T-helper 22 cell (primary cell): Measurements from ENCODE around the gene SLC34A3.

Experiments used
- DNase-seq: peaks from one replicate; pipeline ENCODE4 v3.0.0-alpha.2; 2020; ENCODE audit warnings: low read depth

Gene SLC34A3

DNA sequence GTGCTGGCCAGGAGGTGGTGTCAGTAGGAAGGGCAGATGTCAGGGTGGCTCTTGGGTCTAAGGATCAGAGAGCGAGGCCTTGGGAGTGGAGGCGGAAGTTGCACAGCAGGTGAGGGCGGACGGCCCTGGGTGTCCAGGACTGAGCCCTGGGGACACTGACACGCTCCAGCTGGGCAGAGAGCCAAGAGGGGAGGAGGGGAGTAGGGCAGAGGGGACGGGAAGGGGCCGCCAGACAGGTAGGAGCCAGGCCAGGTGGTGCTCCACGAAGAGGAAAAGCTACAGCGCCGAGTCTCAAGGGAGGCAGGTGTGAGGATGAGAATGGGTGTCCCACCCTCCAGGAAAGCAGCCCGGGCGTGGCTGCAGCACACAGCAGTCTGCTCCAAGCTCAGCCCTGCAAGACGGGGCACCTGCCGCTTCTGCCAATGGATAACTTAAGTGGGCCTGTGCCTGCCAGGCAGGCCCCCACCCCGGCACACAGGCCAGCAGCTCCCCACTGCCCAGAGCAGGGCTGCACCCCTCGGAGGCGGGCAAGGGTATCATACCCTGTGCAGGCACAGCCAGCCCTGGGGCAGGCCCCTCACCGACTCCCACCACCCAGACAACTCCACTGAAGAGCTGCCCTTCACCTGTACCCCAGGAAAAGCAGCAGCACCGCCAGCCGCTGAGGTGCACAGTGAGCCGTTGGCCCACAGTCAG, 35.0 kb upstream of the SLC34A3 start:
- DNase-seq, result no peak

DNA sequence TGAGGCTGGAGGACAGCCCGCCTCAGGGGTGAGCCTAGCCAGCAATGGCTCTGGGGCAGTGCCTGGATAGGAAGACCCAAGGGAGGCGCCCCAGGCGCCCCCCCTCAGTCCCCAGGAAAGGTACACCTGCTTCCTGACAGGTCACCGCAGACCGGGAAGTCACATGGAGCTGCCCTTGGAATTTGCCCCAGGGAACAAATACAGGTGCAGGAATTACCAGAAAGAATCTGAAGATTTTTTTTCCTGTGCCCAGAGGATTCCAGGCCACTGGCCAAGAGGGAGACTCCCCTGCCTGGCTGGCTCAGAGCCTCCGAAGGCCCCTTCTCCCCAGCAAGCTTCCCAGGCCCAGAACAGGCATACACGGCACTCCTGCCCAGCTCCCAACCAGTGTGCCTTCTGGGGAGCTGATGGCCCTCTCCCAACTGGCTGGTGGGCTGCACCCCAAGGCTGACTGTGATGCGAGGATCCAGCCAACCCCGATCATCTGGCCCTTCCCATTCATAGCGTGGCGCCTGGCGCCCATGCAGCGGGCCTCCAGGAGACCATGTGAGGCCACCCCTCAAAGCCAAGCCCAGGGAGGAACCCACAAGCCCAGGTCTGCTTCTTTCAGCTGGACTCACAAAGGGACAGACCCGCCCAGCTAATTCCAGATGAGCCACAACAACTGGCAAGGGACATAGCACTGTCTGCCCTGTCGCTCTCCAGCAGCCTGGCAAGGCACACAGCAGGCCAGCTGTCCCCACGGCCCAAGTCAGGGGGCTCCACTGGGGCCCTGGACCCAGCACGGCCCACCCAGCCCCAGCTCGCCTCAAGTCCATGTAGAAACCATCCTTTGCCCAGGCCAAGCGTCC, 32.4 kb upstream of the SLC34A3 start:
- no peak for DNase-seq

DNA sequence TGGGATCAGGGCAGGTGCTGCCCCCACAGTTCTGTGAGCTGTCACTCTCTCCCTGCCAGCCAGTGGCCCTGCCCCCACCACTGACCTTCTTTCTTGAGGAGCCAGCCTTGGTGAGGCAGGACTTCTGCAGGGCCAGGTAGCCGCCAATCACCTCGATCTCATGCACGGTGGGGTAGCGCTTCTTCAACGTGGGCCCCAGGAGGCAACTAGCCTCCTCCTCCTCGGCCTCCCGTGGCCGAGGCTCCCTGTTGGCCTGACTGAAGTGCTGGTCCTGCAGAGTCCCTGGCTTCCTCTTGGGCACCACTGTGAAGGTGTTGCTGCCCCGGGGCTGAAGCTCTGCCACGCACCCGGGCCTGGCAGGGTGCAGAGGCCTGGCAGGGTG, 31.8 kb upstream of the SLC34A3 start:
- DNase-seq, result no peak

DNA sequence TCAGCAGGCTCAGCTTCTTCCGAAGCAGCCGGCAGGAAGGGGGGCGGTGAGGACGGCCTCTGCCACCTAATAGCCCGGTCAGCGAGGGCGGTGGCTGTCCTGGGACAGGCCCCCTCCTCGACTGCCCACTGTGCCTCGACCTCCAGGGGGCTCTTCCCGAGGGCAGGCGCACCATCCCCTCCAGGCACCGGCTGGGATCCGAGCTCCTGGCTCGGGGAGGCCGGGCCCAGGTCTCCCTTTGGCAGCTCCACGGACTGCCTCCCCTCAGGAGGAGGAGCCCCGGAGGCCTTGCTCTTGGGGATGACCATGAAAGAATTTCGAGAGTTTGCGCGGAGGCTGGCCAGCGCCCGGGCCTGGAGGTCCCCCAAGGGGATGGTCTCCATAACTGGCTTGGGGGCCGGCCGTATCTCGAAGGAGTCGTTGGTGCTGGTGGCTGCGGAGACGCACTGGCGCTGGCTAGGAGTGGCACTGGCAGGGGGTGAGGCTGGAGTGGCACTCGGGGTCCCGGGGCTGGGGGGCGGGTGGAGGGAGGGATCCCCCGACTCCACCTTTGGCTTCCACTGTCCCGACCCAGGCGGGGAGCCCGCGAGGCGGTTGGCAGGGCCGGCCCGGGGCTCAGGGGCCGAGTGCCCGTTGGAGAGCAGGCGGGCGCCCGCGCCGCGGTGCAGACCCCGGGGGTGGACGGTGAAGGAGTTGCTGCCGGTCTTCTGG, 31.1 kb upstream of the SLC34A3 start:
- no peak for DNase-seq

DNA sequence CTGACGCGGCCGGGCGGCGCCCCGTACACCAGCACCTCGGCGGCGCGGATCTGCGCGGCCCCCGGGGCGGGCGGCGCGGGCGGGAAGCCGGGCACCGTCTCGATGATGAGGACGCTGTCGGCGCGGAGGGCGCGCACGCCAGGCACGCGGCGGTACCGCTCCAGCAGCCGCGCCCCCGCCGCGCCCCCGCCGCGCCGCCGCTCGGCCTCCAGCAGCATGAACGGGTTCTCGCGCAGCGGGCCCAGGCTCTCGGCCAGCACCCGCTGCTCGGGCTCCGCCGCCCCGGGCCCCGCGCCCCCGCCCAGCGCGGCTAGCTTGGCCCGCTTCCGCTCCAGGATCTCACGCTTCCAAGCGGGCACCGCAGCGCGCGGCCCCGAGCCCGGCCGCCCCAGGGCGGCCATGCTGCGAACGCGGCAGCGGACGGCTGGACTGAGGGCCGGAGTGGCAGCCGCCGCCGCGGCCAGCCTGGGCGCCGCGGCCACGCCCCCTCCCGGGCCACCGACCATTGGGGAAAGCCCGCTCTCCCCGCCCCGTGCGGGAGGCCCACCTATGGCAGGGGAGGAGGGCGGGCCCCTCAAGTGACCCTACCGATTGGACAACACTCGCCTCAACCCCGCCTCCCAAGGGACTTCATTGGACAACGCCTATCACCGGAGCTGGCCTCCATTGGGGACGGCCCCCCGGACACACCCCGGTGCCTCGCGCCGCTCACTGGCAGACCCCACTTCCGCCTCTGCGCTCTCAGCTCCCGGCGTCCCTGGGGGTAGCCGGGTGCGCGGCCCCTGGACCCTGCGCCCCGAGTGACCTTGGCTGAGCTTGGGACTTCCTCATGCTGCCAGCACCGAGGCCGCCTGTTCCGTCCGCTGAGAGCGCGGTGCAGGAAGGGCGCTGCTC, 30.1 kb upstream of the SLC34A3 start, which contains the start of gene TPRN:
TPRN (minus strand) TSS at position 431 of the 894 bp plus-strand sequence; CDS start at position 401, 30 bp downstream.
- DNase-seq, result peak; percentile 98

DNA sequence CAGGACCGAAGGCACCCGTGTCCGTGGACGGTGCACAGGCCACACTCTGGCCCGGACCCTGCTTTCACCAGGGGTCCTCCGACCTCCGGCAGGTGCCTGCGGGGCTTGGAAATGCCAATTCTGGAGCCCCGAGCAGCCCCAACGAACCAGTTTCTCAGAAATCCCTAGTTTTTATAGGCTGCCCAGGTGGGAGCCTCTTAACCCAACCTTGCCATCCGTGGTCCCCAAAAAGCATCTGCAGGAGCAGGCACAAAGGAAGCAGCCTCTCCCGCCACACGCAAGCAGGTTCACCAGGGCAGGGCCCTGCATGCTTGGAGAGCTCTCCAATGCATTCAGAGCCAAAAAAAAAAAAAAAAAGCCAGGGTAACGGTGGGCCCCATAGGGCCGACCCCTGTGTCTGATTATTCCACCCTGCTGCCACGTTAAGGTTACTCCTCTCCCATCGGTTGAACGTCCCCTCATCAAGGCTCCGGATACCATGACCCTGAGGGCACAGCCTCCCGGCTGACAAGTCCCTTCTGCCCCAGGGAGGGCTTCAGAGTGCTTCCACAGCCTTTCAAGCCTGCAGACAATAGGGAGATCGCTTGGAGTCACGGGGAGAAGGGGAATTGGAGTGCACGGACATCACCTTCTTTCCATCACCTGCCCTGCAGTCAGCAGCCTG, 29.4 kb upstream of the SLC34A3 start:
- DNase-seq, result no peak

DNA sequence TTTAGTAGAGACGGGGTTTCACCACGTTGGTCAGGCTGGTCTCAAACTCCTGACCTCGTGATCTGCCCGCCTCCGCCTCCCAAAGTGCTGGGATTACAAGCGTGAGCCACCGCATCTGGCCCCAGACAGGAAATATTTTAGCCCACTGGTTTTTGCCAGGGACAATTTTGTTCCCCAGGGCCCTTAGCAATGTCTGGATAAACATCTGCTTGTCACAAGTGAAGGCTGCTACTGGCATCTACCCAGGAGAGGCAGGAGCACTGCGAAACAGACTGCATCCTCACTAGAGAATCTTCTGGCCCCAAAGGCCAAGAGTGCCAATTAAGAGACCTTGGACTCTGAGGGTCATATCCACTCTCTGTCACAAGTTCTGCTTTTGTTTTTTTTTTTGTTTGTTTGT, 27.7 kb upstream of the SLC34A3 start:
- no peak for DNase-seq

DNA sequence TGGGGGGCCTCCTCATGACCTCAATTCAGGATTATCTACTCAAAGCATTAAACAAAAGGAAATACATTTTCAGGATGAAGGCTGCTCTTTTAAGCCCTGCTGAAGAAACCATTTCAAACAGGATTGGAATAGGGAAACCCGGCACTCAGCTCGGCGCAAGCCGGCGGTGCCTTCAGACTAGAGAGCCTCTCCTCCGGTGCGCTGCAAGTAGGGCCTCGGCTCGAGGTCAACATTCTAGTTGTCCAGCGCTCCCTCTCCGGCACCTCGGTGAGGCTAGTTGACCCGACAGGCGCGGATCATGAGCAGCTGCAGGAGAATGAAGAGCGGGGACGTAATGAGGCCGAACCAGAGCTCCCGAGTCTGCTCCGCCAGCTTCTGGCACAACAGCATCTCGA, 26.0 kb upstream of the SLC34A3 start:
- no peak for DNase-seq

DNA sequence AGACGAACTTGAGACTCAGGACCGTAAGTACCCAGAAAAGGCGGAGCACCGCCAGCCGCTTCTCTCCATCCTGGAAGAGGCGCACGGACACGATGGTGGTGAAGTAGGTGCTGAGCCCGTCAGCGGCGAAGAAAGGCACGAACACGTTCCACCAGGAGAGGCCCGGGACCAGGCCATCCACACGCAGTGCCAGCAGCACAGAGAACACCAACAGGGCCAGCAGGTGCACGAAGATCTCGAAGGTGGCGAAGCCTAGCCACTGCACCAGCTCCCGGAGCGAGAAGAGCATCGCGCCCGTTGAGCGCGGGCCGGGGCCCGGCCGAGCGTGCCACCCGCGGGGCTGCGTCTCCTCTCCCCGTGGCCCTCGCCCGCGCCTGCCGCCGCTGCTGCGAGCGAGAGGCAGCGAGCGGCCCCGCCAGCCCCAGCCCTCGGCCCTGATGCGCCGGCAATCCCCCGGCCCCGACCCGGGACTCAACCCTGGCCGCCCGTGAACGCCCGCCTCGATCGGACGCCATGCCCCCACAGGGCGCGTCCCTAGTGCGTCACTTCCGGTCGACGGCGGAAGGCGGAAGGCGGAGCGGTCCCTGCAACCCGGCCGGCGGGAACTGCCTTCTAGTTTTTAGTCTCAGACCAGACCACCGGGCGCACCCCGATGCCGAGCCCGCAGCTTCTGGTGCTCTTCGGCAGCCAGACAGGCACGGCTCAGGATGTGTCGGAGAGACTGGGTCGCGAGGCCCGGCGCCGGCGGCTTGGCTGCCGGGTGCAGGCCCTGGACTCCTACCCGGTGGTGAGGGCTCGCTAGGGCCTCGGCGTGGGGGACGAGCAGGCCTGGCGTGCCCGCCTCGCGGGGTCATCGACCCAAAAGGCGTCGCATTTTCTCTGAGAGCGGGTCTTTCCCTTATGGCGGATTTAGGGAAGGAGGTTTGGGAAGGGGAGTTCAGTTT, 25.3 kb upstream of the SLC34A3 start, which contains the start of the genes NDOR1 and TMEM203:
NDOR1 (plus strand) TSS at position 575 of the 944 bp plus-strand sequence; CDS start at position 653, 78 bp downstream.
TMEM203 (minus strand) TSS at position 523 of the 944 bp plus-strand sequence; CDS start at position 289, 234 bp downstream.
- peak; percentile 90 for DNase-seq

DNA sequence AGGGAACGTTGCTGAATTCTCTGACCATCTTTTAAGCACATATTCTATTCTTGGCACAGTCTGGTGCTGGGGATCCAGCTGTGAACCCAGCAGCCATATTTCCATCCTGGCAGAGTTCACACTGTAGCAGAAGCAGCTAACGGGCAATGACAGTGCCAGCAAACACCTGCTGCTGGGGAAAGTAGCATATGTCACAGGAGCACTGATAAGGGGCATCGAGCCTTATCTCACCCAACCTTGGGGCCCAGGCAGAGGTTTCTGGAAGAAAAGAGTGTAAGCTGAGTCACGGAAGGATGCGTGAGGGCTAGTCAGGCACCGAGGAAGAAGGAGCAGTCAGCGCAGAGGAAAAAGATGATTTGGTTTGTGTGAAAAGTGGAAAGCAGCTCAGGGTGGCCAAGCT, 24.1 kb upstream of the SLC34A3 start:
- no peak for DNase-seq

DNA sequence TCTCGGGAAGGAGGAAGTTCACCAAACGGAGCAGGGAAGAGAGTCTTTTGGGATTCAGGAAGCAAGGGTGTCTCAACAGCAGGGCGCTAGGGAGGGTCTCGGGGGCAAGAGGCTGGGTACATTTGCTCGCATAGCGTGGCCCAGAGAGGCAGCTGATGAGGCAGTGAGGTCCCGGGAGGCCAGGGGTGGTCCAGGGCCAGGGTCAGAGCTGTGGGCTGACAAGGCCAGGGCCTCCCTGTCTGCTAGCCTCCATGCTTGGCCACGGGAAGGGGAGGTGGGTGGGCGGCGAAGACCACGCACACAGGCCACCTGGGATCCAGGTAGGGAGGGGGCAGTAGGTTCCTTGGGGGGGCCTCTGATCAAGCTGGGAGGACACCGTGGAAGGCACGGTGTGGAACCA, 19.2 kb upstream of the SLC34A3 start:
- DNase-seq, result no peak

DNA sequence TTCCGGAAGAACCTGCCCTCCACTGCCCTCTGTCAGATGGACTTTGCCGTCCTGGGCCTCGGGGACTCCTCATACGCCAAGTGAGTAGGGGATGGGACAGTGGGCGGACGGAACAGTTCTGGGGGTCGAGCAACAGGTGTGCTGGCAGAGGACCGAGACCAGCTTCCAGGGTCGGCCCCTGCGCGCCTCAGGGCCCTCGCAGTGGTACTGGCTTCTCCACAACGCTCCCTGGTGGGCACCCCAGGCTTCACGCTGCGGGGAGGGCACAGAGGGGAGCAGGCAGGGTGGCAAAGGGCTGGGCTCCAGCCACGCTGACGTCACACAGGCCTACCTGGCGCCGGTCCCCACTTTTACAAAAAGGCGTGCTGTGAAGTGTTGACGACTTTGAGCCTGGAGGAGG, 18.2 kb upstream of the SLC34A3 start:
- DNase-seq, result no peak

DNA sequence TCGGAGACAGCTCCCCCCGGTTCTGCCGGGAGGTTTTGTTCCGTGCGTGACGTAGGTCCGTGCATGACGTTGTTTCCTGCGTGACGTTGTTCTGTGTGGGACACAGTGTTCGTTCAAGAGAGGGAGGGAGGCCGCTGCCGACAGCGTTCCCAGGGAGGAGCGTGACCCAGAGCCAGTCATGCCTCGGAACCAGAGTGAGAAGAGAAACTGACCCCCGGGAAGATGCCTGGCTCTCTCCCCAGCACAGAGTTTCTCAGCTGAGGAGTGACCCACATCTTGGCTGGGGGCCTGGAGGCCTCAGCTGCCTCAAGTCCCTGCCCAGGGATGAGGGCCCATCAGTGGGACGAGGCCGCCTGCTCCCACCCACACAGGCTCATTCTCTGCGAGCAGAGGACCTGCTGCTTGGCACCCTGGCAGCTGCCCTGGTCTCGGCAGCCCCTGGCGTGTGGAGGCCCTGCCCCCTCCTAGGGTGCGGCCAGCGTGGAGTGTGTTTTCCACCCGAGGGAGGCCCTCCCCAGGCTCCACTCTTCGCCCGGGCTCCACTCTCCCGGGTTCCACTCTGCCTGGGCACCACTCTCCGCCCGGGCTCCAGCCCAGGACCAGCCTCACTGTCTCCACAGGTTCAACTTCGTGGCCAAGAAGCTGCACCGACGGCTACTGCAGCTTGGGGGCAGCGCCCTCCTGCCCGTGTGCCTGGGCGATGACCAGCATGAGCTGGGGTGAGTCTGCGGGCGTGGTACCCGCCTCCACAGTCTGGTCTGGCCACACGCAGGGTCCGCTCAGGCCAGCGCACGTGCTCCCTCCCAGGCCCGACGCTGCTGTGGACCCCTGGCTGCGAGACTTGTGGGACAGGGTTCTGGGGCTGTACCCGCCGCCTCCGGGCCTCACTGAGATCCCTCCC, 17.3 kb upstream of the SLC34A3 start:
- no peak for DNase-seq

DNA sequence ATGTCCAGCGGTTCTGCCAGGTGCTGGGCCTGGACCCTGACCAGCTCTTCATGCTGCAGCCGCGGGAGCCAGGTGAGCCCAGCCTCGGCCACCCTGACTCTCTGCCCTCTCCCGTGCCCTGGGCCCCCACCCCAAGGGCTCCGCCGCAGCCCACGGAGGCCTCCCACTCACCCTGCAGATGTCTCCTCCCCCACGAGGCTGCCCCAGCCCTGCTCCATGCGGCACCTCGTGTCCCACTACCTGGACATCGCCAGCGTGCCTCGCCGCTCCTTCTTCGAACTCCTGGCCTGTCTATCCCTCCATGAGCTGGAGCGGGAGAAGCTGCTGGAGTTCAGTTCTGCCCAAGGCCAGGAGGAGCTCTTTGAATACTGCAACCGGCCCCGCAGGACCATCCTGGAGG, 16.1 kb upstream of the SLC34A3 start:
- DNase-seq, result no peak

DNA sequence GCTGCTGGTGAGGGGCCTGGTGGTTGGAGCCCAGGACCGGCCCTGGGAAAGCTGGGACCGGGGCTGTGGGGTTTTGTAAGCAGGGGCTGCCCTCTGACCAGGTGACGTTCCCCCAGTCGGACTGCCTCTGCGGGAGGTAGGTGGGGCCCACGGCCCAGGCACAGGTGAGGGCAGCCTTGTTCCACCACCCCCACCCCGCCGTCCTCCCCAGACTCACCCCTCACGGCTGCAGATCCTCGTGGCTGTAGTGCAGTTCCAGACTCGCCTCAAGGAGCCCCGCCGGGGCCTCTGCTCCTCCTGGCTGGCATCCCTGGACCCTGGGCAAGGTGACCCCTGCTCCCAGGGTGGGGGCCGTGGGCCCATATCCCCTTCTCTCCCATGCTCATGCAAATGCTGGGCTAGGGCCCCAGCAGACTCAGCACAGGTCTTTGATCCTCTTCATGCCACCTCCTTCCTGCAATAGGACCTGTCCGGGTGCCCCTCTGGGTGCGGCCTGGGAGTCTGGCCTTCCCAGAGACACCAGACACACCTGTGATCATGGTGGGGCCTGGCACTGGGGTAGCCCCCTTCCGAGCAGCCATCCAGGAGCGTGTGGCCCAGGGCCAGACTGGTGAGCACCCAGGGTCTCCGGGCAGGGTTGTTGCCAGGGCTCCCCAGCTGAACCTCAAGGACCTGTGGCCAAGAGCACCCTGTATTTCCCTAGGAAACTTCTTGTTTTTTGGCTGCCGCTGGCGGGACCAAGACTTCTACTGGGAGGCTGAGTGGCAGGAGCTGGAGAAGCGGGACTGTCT, 15.3 kb upstream of the SLC34A3 start:
- DNase-seq, result no peak

DNA sequence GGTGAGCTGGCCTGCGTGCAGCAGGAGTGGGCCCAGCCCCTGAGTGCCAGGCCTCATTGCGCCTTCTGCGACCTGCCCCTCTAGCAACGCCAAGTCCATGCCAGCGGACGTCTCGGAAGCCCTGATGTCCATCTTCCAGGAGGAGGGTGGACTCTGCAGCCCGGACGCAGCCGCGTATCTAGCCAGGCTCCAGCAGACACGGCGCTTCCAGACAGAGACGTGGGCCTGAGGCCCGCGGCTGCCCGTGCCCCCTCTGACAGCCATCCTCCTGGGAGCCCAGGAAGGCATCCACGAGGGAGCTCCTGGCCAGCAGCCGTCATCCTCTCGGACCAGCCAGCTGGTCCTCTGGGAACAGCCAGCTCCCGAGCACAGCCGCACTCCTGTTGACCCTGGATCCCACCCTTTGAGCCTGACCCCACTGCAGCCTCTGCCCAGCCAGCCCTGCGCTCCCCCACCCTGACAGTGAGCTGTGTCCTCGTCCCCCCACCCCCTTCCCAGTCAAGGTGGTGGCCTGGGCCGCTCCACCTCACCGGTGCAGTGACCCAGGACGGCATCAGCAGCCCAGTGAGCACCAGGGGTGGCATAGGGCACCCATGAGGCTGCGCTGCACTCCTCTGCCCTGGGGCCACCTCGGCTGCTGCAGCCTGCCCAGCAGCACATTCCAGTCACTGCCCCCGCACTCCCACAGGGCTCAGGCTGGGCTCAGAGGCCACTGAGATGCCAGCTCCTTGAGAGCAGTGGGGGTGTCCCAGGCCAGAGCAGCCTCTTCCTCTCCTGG, 14.3 kb upstream of the SLC34A3 start:
- DNase-seq, result no peak
